Endothelial cell of umbilical vein (primary cell): ENCODE measurements around the gene PKN1. TPM values are rescaled to one million over a fixed set of nuclear protein-coding genes. Genes with fewer than 3 reads are reported as not detected.

Experiments used
- BruUV-seq: library from RNA; stranded (reverse); fragments of 400-500 nt; replicated peaks from 2 replicates; lab custom pipeline; 2021; lab: Mats Ljungman, UMichigan
- CTCF ChIA-PET: fragments of 300-600, 350-600 bp; sonication (Branson Sonifier 250); formaldehyde crosslinking; loops from one replicate; lab custom pipeline; 2021; ENCODE audit warnings: antibody characterized with exemption, inconsistent platforms; lab: Charles Lee
- POLR2A ChIA-PET: fragments of 300-600, 350-600 bp; sonication (Branson Sonifier 250); formaldehyde crosslinking; loops from one replicate; lab custom pipeline; 2021; ENCODE audit warnings: antibody characterized with exemption, inconsistent platforms; lab: Charles Lee
- DNase-seq: peaks from one replicate; pipeline ENCODE4 v3.0.0-alpha.2; 2011; ENCODE audit warnings: low read depth, low spot score
- FAIRE-seq: peaks from 2 replicates; lab custom pipeline; 2011; peaks lifted over from hg19 to GRCh38; lab: Jason Lieb, UNC
- H2AFZ ChIP-seq: 2 replicates; pipeline ENCODE4 v1.6.0; 2012; ENCODE audit warnings: low read depth, low read length, control low read depth, inconsistent platforms
- H3K27ac ChIP-seq: 2 replicates; pipeline ENCODE4 v1.5.1; 2011; ENCODE audit warnings: low read depth, mild to moderate bottlenecking, control low read depth, low read length, moderate library complexity; ENCODE audit not compliant: insufficient read depth
- H3K27me3 ChIP-seq, 2 experiments: 2 replicates each; pipeline versions ENCODE4 v1.6.0 to v1.6.1; 2011; ENCODE audit warnings: low read length in 2 of 2, mixed read lengths in 1 of 2; ENCODE audit not compliant: control insufficient read depth in 2 of 2, insufficient read depth in 2 of 2
- H3K36me3 ChIP-seq, 2 experiments: 2 replicates in 1 of 2; 3 replicates in 1 of 2; pipeline ENCODE4 v1.5.1; 2011; ENCODE audit warnings: low read length in 2 of 2, mild to moderate bottlenecking in 1 of 2, moderate library complexity in 1 of 2; ENCODE audit not compliant: control insufficient read depth in 2 of 2, insufficient read depth in 2 of 2; ENCODE audit errors: extremely low read depth in 1 of 2
- H3K4me1 ChIP-seq: 3 replicates; pipeline ENCODE4 v1.5.1; 2011; ENCODE audit warnings: mild to moderate bottlenecking, low read length; ENCODE audit not compliant: control insufficient read depth, insufficient read depth; ENCODE audit errors: extremely low read depth
- H3K4me2 ChIP-seq: 2 replicates; pipeline ENCODE4 v1.6.1; 2011; ENCODE audit warnings: low read length, control low read depth, mixed read lengths; ENCODE audit not compliant: insufficient read depth
- H3K4me3 ChIP-seq, 3 experiments: fragments of 200-600 bp in 1 of 3; sonication (generic), shearing (Covaris generic) in 1 of 3; replicated peaks in 1 of 3; 2 replicates each; pipeline ENCODE4 v1.5.1; 2011 to 2016; ENCODE audit warnings: control low read depth in 3 of 3, low read length in 3 of 3, mild to moderate bottlenecking in 2 of 3, inconsistent platforms in 1 of 3, low read depth in 1 of 3, moderate library complexity in 1 of 3; ENCODE audit not compliant: insufficient read depth in 1 of 3
- H3K79me2 ChIP-seq: 2 replicates; pipeline ENCODE4 v1.6.0; 2012; ENCODE audit warnings: low read length, inconsistent platforms; ENCODE audit not compliant: control insufficient read depth, insufficient read depth
- H3K9ac ChIP-seq: replicated peaks from 2 replicates; pipeline ENCODE3; 2011; ENCODE audit warnings: low read length, control low read depth; ENCODE audit not compliant: insufficient read depth; ENCODE audit errors: extremely low read depth
- H3K9me1 ChIP-seq: replicated peaks from 3 replicates; pipeline ENCODE4 v1.6.0; 2011; ENCODE audit warnings: mild to moderate bottlenecking, low read length; ENCODE audit not compliant: control insufficient read depth, insufficient read depth; ENCODE audit errors: extremely low read depth
- H3K9me3 ChIP-seq: replicated peaks from 2 replicates; pipeline ENCODE4 v1.5.1; 2012; ENCODE audit warnings: low read length, inconsistent platforms; ENCODE audit not compliant: control insufficient read depth, insufficient read depth
- H4K20me1 ChIP-seq: replicated peaks from 2 replicates; pipeline ENCODE3; 2011; ENCODE audit warnings: mild to moderate bottlenecking, low read length; ENCODE audit not compliant: control insufficient read depth, insufficient read depth; ENCODE audit errors: extremely low read depth
- FOS ChIP-seq: IDR thresholded peaks from 2 replicates; pipeline ENCODE4 v1.6.1; 2011; ENCODE audit warnings: mild to moderate bottlenecking, low read length, moderate library complexity, borderline replicate concordance; ENCODE audit not compliant: insufficient read depth
- JUN ChIP-seq: IDR thresholded peaks from 2 replicates; pipeline ENCODE4 v1.6.1; 2011; ENCODE audit warnings: borderline replicate concordance, low read depth; ENCODE audit not compliant: insufficient read length, insufficient read depth
- MYC ChIP-seq: IDR thresholded peaks from one replicate; pipeline ENCODE4 v1.6.1; 2011; ENCODE audit warnings: mild to moderate bottlenecking, low read depth, low read length
- POLR2AphosphoS5 ChIP-seq: IDR thresholded peaks from 2 replicates; pipeline ENCODE4 v1.6.1; 2012; ENCODE audit warnings: low read depth, mild to moderate bottlenecking, control low read depth, low read length, moderate library complexity; ENCODE audit not compliant: insufficient read depth
- dilution Hi-C: fragments of 300-500 bp; cut with MboI; formaldehyde crosslinking; loops from one replicate; pipeline ENCODE4 v1.15.0; 2019; ENCODE audit warnings: low sequenced_read_pairs; ENCODE audit not compliant: extremely low pct_ligation_motif_present
- intact Hi-C: fragments of 100-400 bp; cut with micrococcal nuclease; formaldehyde crosslinking; loops from one replicate; pipeline ENCODE4 v1.10.0; 2022
- polyA plus RNA-seq, 4 experiments: library from polyadenylated mRNA; depleted of rRNA in 3 of 4; stranded (reverse) in 3 of 4; unstranded in 1 of 4; fragments of >200 nt; gene quantifications; 2 replicates each; pipeline versions ENCODE4 v1.2.1 to v1.2.3, GENCODE V29; 2011 to 2012; ENCODE audit warnings: missing spikeins in 1 of 4
- total RNA-seq: library from RNA; stranded (reverse); gene quantifications from 2 replicates; pipeline ENCODE4 v1.2.3, GENCODE V29; 2021
- TF ChIP-seq, protein P1 (sequence below): IDR thresholded peaks from 2 replicates; pipeline ENCODE4 v1.6.1; 2011; ENCODE audit not compliant: insufficient read depth, insufficient read length
- TF ChIP-seq, protein P2 (sequence below), 2 donors: IDR thresholded peaks; 1 replicate in 1 of 2; 2 replicates in 1 of 2; pipeline ENCODE4 v1.5.1; 2011; ENCODE audit warnings: low read length in 2 of 2, mild to moderate bottlenecking in 2 of 2, moderate library complexity in 2 of 2, control low read depth in 1 of 2, inconsistent platforms in 1 of 2, low read depth in 1 of 2; ENCODE audit not compliant: insufficient read depth in 1 of 2; ENCODE audit errors: extremely low read depth in 1 of 2

Gene PKN1
- total and polyA plus RNA-seq, 2 donors (not counting 3 experiments of a cell fraction or from before 2014, with no cell fraction given): 148 to 302 TPM

DNA sequence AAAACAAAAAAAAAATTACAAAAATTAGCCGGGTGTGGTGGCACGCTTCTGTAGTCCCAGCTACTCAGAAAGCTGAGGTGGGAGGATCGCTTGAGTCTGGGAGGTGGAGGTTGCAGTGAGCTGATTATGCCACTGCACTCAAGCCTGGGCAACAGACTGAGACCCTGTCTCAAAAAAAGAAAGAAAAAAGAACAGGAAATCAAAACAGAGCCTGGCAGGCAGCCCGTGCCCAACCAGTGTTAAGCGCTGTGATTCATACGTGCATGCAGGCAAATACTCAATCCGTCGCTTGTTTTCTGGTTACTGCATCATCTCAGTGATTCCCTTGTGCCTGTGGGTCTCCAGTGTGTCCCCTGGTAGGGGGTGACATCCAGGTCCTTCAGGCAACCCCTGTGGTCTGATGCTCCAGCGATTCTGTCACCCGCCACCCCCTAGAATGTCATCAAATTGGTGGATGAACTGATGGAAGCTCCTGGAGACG is 32.1 kb upstream of the PKN1 start:
- ChIA-PET POLR2A (no interaction called here), CTCF (interaction anchor here (1.7 kb wide), 1 partner anchor 264 kb away, joined by 3 read pairs; the partner anchor contains the start of gene ASF1B)
- H3K9me3 ChIP-seq: no peaks in the 10 kb centered on the region
- H3K9ac ChIP-seq: no peak overlapping the region
- no peaks in the 10 kb centered on the region for H3K4me1 ChIP-seq
- no peaks in the 10 kb centered on the region for H3K79me2 ChIP-seq
- no peaks in the 10 kb centered on the region for H3K36me3 ChIP-seq
- DNase-seq: no peak
- no peak overlapping the region for H3K4me3 ChIP-seq
- no peak for TF ChIP-seq JUN
- TF ChIP-seq, protein P1, sequence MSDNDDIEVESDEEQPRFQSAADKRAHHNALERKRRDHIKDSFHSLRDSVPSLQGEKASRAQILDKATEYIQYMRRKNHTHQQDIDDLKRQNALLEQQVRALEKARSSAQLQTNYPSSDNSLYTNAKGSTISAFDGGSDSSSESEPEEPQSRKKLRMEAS: no peak
- TF ChIP-seq MYC: no peak
- TF ChIP-seq, protein P2, sequence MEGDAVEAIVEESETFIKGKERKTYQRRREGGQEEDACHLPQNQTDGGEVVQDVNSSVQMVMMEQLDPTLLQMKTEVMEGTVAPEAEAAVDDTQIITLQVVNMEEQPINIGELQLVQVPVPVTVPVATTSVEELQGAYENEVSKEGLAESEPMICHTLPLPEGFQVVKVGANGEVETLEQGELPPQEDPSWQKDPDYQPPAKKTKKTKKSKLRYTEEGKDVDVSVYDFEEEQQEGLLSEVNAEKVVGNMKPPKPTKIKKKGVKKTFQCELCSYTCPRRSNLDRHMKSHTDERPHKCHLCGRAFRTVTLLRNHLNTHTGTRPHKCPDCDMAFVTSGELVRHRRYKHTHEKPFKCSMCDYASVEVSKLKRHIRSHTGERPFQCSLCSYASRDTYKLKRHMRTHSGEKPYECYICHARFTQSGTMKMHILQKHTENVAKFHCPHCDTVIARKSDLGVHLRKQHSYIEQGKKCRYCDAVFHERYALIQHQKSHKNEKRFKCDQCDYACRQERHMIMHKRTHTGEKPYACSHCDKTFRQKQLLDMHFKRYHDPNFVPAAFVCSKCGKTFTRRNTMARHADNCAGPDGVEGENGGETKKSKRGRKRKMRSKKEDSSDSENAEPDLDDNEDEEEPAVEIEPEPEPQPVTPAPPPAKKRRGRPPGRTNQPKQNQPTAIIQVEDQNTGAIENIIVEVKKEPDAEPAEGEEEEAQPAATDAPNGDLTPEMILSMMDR (IDR thresholded peaks at IDR 0.05; ENCODE audit: extremely low read depth in 1 of 2, insufficient read depth in 1 of 2, low read depth in 1 of 2, low read length in 2 of 2): no peak
- TF ChIP-seq FOS: no peak
- TF ChIP-seq POLR2AphosphoS5: no peak
- intact Hi-C loops (no loop called here), dilution Hi-C loops (no loop called here)
- FAIRE-seq: no peak
- H4K20me1 ChIP-seq: no peaks in the 10 kb centered on the region
- no peak overlapping the region for H3K27ac ChIP-seq
- H2AFZ ChIP-seq: no peak overlapping the region
- no peak overlapping the region for H3K4me2 ChIP-seq
- no peaks in the 10 kb centered on the region for H3K27me3 ChIP-seq
- BruUV-seq: no TSS peak
- no peaks in the 10 kb centered on the region for H3K9me1 ChIP-seq
